ENCODE data around the gene FBXO2.
A peak's percentile ranks its signal among the peaks of the same experiment; 100 is the strongest.

Gene FBXO2

GRCh38 chr1:11680270-11681070 lies 26.2 kb upstream of the FBXO2 start:
- peak; percentile 50 for DNase-seq (ENCODE audit: extremely low spot score)
- CTCF ChIA-PET: interaction anchor here (0.6 kb wide), 1 partner anchor 38 kb away, joined by 3 read pairs; no protein-coding TSS in a partner anchor
- POLR2A ChIA-PET: interaction anchor here (0.7 to 2.2 kb wide), 6 partner anchors 9 to 30 kb away, joined by 3 to 16 read pairs (median 4); partner anchors contain the start of gene DRAXIN
- TF ChIP-seq BHLHE40 (IDR thresholded peaks at IDR 0.05; ENCODE audit: borderline replicate concordance) (no peak), L3MBTL2 (conservative IDR thresholded peaks at IDR 0.05) (peak; percentile 46)

GRCh38 chr1:11678442-11678841 lies 24.2 kb upstream of the FBXO2 start:
- ChIA-PET CTCF (no interaction called here), POLR2A (no interaction called here)
- no peak for DNase-seq (ENCODE audit: extremely low spot score)
- TF ChIP-seq CTBP1 (IDR thresholded peaks at IDR 0.05; ENCODE audit: borderline replicate concordance): no peak
- no peak for TF ChIP-seq FOXK2 (IDR thresholded peaks at IDR 0.05)
- no peak for TF ChIP-seq ZNF384 (IDR thresholded peaks at IDR 0.05)
- no peak for TF ChIP-seq PKNOX1 (IDR thresholded peaks at IDR 0.05)
- TF ChIP-seq TARDBP (IDR thresholded peaks at IDR 0.05): no peak
- TF ChIP-seq ELF4 (IDR thresholded peaks at IDR 0.05): no peak
- TF ChIP-seq BHLHE40 (IDR thresholded peaks at IDR 0.05; ENCODE audit: borderline replicate concordance): no peak
- TF ChIP-seq LEF1 (IDR thresholded peaks at IDR 0.05; ENCODE audit: borderline replicate concordance): no peak
- no peak for TF ChIP-seq SUZ12 (IDR thresholded peaks at IDR 0.05)
- no peak for TF ChIP-seq FOXA1 (IDR thresholded peaks at IDR 0.05)
- no peak for TF ChIP-seq SP1 (IDR thresholded peaks at IDR 0.05)
- TF ChIP-seq NFRKB (IDR thresholded peaks at IDR 0.05): no peak
- TF ChIP-seq FOXM1 (IDR thresholded peaks at IDR 0.05; ENCODE audit: borderline replicate concordance): no peak
- no peak for TF ChIP-seq ARNT (IDR thresholded peaks at IDR 0.05)
- no peak for TF ChIP-seq L3MBTL2 (conservative IDR thresholded peaks at IDR 0.05)
- TF ChIP-seq HDGF (IDR thresholded peaks at IDR 0.05; ENCODE audit: borderline replicate concordance): no peak

- TF ChIP-seq FOXM1 (IDR thresholded peaks at IDR 0.05; ENCODE audit: borderline replicate concordance) (no peak), SP1 (IDR thresholded peaks at IDR 0.05) (no peak)
- ChIA-PET CTCF (no interaction called here), POLR2A (no interaction called here)
- DNase-seq (ENCODE audit: extremely low spot score): no peak
Measured at GRCh38 chr1:11676386-11677103, 22.3 kb upstream of the FBXO2 start.

GRCh38 chr1:11675325-11675724 lies 21.1 kb upstream of the FBXO2 start:
- POLR2A ChIA-PET: interaction anchor here (0.9 kb wide), 1 partner anchor 11 kb away, joined by 4 read pairs; the partner anchor contains the start of gene FBXO6
- DNase-seq (ENCODE audit: extremely low spot score): no peak
- CTCF ChIA-PET: no interaction called here
- TF ChIP-seq L3MBTL2 (conservative IDR thresholded peaks at IDR 0.05) (no peak), FOXM1 (IDR thresholded peaks at IDR 0.05; ENCODE audit: borderline replicate concordance) (no peak), BHLHE40 (IDR thresholded peaks at IDR 0.05; ENCODE audit: borderline replicate concordance) (no peak), TARDBP (IDR thresholded peaks at IDR 0.05) (no peak), SUZ12 (IDR thresholded peaks at IDR 0.05) (no peak), HDGF (IDR thresholded peaks at IDR 0.05; ENCODE audit: borderline replicate concordance) (no peak), NFRKB (IDR thresholded peaks at IDR 0.05) (no peak), LEF1 (IDR thresholded peaks at IDR 0.05; ENCODE audit: borderline replicate concordance) (no peak), ARNT (IDR thresholded peaks at IDR 0.05) (no peak), SP1 (IDR thresholded peaks at IDR 0.05) (no peak), PKNOX1 (IDR thresholded peaks at IDR 0.05) (no peak), FOXK2 (IDR thresholded peaks at IDR 0.05) (no peak)

GRCh38 chr1:11674488-11674887 lies 20.3 kb upstream of the FBXO2 start:
- TF ChIP-seq FOXM1 (IDR thresholded peaks at IDR 0.05; ENCODE audit: borderline replicate concordance) (no peak), TARDBP (IDR thresholded peaks at IDR 0.05) (no peak), ARNT (IDR thresholded peaks at IDR 0.05) (no peak), LEF1 (IDR thresholded peaks at IDR 0.05; ENCODE audit: borderline replicate concordance) (no peak), ELF4 (IDR thresholded peaks at IDR 0.05) (no peak), L3MBTL2 (conservative IDR thresholded peaks at IDR 0.05) (no peak), HDGF (IDR thresholded peaks at IDR 0.05; ENCODE audit: borderline replicate concordance) (no peak), ZNF384 (IDR thresholded peaks at IDR 0.05) (no peak), BHLHE40 (IDR thresholded peaks at IDR 0.05; ENCODE audit: borderline replicate concordance) (no peak), CTBP1 (IDR thresholded peaks at IDR 0.05; ENCODE audit: borderline replicate concordance) (no peak)
- POLR2A ChIA-PET: interaction anchor here (0.8 kb wide), 1 partner anchor 33 kb away, joined by 3 read pairs; no protein-coding TSS in a partner anchor

GRCh38 chr1:11673089-11673769 lies 19.0 kb upstream of the FBXO2 start:
- no peak for DNase-seq (ENCODE audit: extremely low spot score)
- TF ChIP-seq FOXA1 (IDR thresholded peaks at IDR 0.05) (no peak), SUZ12 (IDR thresholded peaks at IDR 0.05) (no peak)
- ChIA-PET POLR2A (interaction anchor here (0.8 to 1.3 kb wide), 2 partner anchors 11 to 34 kb away, joined by 3 read pairs; no protein-coding TSS in a partner anchor), CTCF (interaction anchor here (1.4 kb wide), 1 partner anchor 9 kb away, joined by 5 read pairs; the partner anchor contains the start of gene FBXO6)

More at GRCh38 chr1:11674488-11674887, 20.3 kb upstream of the FBXO2 start:
- DNase-seq (ENCODE audit: extremely low spot score): no peak
- CTCF ChIA-PET: no interaction called here
